ENCODE results near the gene H6PD.

H6PD gene

DNA sequence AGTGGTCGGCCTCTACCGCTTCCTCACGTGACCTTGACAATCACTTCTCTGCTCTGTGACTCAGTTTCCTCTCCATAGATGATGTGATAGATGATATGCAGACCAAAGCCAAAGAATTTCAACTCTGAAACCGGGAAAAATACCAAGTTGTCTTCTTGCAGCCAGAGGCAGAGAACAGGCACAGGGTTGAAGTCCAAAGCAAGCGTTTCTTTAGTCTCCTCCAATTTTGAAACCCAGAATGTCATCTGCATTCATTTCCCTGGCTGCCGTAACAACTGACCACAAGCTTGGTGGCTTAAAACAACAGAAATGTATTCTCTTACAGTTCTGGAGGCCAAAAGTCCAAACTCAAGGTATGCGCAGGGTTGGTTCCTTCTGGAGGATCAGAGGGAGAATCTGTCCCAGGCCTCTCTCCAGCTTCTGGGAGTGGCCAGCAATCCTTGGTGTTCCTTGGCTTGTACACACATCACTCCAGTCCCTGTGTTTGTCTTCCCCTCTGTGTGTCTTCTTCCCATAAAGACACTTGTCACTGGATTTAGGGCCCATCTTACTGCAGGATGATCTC lies 30.3 kb upstream of the H6PD start:
- DNase-seq (ENCODE audit: low read depth in 2 of 2): no peak

DNA sequence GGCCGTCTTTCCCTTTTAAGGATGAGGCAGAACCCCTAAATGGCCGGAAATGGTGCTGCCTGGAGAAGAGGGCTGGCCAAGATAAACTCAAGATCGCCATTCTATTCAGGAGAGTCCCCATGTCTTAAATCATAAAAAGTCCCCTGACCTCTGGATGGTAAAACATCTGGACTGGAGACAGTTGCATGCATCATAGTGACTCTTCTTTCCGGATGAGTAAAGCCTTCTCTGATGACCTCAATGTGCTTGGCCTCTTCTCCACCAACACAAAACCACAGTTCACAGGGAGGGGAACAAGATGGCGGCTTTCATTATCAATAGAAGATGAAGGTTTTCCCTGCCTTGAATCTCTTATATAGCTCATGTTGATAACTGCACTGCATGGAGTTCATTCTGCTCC lies 27.5 kb upstream of the H6PD start:
- no peak for DNase-seq (ENCODE audit: low read depth in 2 of 2)

DNA sequence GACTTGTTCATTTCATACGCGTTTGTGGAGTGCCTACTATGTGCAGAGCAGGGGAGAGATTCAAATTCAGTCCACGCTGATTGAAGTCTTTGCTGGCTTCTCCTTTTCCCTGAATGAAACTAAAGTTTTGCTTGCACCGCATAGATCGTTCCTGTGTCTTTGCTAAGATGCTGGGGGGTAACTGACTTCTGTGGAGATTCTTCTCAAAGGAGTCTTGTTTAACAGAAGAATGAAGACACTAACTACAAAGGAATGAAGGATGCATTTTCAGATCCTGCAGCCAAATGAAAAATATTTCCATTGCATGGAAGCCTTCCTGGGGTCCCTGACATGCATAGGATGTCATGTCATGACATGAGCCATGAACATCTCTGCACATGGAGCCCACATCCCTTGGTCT lies 26.9 kb upstream of the H6PD start:
- no peak for DNase-seq (ENCODE audit: low read depth in 2 of 2)

DNA sequence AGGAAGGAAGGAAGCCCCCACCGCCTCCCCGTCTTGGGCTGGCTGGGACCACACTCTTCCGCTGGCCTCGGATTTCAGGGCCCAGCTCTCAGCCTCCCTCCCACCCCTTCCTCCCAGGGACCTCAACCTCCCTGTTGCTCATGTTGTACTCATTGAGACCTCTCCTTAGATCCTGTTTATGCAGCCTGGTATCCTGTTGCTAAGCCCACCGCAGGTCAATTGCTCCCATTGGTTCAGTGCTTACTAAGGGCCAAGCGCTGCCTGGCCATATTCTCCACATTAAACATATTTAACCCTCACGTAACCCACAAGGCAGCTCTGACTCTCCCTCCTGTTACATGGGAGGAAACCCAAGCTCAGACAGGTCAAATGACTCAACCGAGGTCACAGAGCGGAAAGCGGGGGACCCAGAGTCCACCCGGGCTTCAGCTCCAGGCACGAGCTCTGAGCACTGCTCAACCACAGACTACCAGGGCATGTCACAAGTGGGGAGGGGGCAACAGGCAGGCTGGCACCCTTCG lies 23.2 kb upstream of the H6PD start:
- no peak for DNase-seq (ENCODE audit: low read depth in 2 of 2)

DNA sequence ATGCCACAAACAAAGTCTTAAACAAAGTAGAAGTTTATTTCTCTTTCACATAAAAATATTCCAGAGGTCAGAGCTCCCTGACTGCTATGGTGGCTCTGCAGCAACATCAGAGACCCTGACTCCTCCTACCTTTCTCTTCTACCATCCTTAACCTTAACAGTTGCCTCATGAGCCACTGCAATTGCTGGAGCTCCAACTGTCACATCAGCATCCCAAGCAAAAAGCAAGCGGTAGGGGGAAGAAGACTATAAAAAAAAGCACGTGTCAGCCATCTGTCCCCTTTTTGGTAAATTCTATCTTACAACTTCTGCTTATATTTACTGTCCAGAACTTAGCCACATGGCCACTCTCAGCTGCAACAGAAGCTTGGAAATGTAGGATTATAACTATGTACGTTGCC lies 21.8 kb upstream of the H6PD start:
- DNase-seq (ENCODE audit: low read depth in 2 of 2): no peak

DNA sequence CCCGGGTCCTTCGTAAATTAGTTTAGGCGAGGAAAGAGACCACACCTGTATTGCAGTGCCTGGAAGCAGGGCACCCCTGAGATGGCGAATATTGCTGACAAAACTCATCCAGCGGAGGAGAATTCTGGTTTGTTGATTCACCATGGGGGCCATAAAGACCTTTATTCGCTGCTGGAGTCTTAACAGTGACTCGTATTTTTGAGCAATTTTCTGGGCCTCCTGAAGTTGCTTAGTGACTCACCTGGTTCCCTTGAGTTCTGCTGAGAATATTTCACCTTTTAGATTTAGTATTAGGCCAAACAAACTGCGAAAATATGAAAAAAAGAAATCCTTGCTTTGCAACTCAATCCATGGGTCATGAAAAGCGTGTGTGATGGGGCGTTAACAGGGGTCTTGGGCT lies 20.6 kb upstream of the H6PD start:
- no peak for DNase-seq (ENCODE audit: low read depth in 2 of 2)

DNA sequence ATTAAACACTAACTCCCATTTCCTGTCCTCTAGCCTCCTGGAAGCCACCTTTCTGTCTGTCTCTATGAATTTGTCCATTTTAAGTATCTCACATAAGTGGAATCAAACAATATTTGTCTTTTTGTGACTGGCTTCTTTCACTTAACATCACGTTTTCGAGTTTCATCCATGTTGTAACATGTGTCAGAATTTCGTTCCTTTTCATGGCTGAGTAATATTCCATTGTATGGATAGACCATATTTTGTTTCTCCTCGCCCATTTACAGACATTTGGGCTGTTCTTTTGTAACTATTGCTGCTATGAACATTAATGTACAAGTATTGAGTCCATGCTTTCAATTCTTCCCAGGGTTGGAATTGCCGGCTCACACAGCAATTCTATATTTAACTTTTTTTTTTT lies 15.7 kb upstream of the H6PD start:
- no peak for DNase-seq (ENCODE audit: low read depth in 2 of 2)

DNA sequence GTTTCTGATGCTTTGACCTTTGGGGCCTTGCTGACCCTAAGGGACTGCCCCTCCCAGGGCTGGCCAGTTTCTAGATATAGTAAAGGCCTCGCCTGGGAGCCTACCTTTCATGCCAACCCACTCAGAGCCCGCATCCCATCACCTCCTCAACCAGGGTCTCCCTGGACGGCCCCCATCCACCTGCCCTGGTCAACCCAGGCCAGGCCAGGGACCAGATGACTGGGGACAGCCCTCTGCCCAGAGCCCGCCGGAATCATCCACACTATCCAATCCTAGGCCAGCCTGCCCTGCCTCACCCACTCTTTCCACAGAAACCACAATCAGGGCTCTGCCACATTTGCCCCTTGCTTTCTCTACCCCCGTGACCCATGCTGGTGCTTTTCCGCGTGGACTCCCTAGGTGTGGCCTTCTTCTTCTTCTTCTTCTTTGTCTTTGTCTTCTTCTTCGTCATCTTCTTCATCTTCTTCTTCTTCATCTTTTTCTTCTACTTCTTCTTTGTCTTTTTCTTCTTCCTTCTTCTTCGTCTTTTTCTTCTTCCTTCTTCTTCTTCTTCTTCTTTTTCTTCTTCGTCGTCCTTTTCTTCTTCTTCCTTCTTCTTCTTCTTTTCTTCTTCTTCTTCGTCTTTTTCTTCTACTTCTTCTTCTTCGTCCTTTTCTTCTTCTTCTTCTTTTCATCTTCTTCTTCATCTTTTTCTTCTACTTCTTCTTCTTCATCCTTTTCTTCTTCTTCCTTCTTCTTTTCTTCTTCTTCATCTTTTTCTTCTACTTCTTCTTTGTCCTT lies 11.5 kb upstream of the H6PD start:
- no peak for DNase-seq (ENCODE audit: low read depth in 2 of 2)

DNA sequence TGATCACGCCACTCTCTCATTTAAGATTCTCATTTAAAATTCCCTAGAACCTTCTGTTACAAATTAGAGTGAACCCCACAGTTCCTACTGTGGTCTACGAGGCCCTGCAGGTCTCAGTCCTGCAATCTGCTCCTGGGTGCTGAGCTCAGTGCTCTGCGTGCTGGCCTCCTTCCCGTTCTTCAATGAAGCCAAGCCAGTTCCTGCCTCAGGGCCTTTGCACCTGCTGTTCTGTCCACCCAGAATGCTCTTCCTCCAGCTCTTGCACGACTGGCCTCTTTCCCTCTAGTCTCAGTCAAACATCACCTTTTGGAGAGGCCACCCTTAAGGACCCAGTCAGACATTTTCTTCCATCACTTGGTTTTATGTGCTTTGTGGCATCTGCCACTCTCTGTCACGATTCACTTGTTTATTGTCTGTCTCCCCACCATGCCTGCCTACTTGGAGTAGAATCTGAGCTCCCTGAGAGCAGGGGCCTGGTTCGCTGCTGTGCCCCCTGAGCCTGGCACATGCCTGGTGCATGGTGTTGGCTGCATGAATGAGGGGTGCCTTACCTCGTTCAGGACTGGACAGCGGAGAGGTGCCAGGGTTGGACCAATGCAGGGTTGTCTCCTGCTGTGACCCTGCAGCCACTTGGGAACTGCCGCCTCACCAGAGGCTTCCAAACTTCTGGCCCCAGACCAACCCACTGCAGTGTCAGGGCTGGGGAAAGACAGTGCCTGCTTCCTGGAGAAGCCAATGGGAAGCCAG lies 9.7 kb upstream of the H6PD start:
- DNase-seq (ENCODE audit: low read depth in 2 of 2): no peak

DNA sequence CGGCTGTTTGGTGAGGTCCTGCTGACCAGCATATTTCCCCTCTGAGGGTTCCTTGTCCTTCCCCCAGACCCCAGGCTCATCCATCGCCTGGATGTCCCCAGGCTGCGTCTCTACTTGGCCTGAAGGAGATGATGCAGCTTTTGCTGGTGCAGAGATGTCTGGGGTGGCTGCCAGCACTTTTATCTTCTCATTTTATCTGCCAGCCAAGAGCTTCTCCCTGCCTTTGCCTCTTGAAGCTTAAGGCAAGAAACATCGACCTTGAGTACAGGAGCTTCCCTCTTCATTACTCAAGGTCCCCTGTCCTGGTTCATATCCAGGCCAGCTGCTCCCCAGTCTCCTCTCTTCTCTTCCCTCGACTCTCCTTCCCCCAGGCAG lies 9.2 kb upstream of the H6PD start:
- no peak for DNase-seq (ENCODE audit: low read depth in 2 of 2)

DNA sequence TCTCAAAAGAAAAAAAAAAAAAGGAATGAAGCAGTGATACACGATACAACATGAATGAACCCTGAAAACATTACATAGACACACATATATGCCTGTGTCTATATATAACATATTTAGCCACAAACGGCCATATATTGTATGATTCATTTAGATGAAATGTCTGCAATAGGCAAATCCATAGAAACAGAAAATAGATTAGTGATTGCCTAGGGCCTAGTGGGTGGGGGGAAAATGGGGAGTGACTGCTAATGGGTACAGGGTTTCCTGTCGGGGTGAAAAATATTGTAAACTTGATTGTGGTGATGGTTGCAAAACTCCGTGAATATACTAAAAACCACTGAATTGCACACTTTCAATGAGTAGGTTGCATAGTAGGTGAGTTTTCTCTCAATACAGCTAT lies 6.0 kb upstream of the H6PD start:
- DNase-seq (ENCODE audit: low read depth in 2 of 2): no peak

DNA sequence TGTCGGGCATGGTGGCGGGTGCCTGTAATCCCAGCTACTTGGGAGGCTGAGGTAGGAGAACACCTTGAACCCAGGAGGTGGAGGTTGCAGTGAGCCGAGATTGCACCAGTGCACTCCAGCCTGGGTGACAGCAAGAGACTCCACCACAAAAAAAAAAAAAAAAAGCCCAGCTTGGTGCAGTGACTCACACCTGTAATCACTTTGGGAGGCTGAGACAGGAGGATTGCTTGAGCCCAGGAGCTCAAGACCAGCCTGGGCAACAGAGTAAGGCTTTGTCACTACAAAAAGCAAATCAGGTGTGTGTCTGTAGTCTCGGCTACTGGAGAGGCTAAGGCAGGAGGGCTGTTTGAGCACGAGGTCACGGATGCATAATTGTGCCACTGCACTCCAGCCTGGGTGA lies 5.0 kb upstream of the H6PD start:
- no peak for DNase-seq (ENCODE audit: low read depth in 2 of 2)

DNA sequence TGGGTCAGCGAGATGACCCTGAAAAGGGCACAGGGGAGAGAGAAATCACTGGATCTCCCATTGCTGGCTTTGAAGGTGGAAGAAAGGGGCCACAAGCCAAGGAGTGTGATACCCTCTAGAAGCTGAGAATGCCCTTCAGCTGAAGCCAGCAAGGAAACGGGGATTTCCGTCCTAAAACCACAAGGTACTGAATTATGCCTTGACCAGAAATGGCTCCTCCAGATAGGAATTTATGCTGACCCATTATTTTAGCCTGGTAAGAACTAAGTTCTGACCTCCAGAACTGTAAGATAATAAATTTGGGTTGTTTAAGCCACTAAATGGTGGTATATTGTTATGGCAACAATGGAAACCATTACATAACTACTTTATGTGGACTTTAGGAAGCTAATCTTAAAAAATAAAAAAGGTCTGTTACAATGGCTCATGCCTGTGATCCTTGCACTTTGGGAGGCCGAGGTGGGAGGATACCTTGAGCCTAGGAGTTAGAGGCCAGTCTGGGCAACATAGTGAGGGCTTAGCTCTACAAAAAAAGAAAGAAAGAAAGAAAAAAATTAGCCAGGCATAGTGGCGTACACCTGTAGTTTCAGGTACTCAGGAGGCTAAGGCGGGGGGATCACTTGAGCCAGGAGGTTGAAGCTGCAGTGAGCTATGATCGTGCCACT lies 3.6 kb upstream of the H6PD start:
- no peak for DNase-seq (ENCODE audit: low read depth in 2 of 2)

DNA sequence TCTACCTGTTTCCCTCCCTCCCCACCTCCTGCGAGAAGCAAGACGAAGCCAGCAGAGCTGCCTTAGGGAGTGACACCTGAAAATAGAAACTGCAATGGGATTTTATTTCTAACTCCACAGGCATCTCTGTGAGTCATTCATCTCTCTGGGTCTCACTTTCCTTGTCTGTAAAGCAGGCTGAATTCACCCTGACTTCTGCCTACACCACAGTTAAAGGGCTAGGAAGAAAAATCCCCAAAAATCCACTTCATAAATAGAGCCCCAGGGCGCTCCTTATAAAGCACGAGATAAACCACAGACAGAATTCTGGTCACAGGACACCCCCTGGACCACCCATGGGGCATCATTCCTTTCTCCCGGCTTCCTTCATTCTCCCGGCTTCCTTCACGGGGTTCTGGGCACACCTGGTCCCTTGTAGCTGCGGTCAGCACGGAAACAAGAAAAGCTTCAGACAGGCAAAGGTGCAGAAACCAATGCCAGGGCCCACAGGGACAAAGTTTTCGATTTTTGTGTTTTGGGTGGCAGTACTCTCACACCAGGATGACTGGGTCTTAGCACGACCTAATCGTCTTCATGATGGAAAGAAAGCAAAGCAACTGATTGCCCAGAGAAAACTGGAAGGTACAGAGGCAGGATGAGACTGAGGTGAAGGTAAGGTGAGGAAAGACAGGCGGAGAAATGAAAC lies 2.8 kb upstream of the H6PD start:
- no peak for DNase-seq (ENCODE audit: low read depth in 2 of 2)

DNA sequence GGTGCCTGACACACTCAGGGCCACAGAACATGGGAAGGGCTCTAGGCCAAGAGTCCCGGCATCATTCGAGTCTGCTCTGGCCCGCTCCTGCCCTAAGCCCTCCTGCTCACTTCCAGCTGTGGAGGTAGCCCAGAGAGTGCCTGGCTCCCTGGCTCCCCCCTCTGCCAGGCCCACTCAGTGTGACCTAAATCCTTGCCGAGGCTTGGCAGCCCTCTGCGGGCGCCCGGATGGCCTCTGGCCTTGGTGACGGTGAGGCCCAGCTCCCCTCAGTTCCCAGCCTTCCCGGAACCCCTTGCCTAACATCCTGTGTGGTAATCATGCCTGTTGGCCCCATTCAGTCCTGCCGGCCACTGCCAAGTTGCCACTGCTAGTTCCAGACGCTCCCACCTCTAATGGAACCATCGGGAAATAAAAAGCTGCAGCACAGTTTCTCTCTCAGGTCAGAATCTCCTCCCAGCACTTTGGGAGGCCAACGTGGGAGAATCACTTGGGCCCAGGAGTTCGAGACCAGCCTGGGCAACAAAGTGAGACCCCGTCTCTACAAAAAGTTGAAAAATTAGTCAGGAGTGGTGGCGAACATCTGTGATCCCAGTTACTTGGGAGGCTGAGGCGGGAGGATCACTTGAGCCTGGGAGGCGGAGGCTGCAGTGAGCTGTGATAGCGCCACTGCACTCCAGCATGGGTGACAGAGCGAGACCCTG lies 1.2 kb upstream of the H6PD start:
- DNase-seq (ENCODE audit: low read depth in 2 of 2): no peak

DNA sequence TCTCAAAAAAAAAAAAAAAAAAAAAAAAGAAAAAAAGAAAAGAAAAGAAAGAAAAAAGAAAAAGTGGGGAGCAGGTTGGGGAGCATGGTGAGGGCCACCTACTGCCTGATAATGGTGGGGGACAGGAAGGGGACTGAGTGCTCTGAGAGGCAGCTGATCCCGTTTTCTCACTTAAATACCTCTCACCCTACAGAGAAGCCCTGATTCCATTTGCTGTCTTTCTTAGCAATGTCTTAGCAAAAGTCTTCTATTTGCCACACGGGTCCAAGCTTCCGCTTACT lies 692 bp upstream of the H6PD start:
- DNase-seq (ENCODE audit: low read depth in 2 of 2): no peak

DNA sequence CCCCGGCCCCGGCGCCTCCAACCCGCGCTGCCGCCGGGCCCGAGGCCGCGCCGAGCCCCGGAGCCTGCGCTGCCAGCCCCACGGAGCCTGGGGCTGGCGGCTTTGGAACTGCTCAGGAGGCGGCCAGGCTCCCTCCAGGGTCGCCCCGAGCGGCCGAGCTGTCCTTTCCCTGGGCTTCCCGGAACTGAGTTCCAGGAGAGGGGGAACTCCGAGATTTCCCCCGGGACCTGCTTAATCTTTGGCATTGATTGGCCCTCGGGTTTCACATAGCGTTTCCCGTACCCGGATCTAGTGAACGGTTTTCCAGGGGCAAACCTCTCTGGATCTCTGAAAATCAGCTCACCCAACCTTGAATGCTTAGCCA lies 504 bp downstream of the H6PD start:
- no peak for DNase-seq (ENCODE audit: low read depth in 2 of 2)

DNA sequence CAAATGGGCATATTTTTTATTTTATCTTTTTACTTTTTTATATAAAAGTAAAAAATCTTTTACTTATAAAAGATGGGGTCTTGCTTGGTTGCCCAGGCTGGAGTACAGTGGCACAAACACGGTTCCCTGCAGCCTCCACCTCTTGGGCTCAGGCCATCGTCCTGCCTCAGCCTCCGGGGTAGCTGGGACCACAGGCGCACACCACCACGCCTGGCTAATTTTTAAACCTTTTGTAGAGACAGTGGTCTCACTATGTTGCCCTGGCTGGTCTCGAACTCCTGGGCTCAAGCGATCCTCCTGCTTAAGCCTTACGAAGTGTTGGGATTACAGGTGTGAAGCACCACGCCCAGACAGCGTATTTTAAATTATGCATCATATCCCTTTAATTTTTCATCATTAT lies 986 bp downstream of the H6PD start:
- DNase-seq (ENCODE audit: low read depth in 2 of 2): no peak

DNA sequence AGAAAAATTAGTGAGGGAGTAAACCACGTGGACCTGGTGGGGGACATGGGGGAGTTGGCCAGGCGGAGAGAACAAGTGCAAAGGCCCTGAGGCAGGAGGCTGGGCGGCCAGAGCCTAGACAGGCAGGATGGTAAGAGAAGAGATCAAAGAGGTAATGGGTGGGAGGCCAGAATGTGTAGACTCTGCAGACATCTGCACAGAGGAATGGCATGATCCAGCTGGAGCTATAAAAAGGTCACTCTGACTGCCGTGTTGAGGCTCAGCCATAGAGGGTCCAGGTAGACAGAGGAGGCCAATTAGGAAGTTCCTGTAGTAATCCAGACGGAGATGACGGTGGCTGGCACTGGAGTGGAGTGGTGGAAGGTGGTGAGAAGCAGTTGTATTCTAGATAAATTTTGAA lies 3.6 kb downstream of the H6PD start:
- DNase-seq (ENCODE audit: low read depth in 2 of 2): no peak

DNA sequence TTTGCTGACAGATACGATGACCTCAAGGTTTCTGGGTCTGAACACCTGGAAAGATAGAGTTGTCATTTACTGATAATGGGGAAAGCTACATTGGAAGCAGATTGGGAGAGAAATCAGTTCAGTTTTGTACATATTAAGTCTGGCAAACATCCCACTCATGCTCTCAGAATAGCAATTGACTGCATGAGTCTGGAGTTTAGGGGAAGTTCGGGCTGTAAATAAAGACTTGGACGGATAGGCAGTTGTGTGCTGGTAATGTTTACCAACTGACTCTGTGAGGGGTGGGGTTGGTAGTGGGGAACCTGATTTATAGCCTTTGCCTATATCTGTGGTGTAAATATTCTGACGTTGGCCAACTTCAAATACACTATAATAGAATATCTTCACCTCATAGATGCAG lies 4.0 kb downstream of the H6PD start:
- no peak for DNase-seq (ENCODE audit: low read depth in 2 of 2)

DNA sequence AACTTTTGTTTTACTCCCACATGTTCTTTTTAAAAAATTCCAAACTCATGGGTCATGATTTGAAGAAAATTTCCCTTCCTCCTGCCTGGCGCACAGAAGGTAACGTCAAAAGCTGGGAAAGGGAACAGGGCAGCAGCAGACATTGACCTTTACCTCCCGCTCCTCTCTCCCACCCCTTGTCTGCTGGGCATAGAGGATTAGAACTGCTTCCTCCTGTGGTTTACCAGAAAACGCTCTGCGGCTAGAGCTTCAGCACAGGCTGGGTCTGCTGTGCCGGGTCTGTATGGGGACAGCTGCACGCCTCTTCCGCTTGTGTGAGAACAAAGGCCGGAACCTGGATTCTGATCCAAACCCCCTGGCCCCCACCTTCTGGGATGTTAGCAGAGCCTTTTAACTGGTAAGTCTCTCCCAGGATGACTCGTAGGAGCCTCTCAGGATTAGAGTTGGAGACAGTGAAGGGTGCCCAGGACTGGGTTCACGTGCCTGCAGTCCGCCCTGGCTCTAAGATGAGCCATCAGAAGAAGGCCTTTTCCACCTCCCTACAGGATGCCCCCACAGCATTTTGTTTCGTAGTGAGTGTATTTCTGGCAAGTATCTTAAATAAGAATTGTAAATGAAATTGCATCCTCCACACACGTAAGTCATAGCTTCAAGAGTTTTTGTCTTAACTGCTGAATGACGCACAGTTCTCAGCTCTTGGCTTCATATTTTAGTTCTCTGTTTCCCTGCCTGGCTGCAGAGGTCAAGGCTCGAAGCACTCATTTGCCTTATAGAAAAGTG lies 5.2 kb downstream of the H6PD start:
- DNase-seq (ENCODE audit: low read depth in 2 of 2): peak; percentile 30 to 53
